Muscle layer of duodenum (tissue), 2 donors: ENCODE data around the gene GRB10.

Source experiments
- H3K27ac ChIP-seq: one replicate; pipeline ENCODE4 v1.7.0; 2013; ENCODE audit warnings: mild to moderate bottlenecking, low read length
- H3K27me3 ChIP-seq: one replicate; pipeline ENCODE4 v1.7.0; 2013; ENCODE audit warnings: low read depth, mild to moderate bottlenecking, control low read depth, low read length
- H3K36me3 ChIP-seq, 2 donors: one replicate each; pipeline ENCODE4 v1.7.0; 2013; ENCODE audit warnings: low read length in 2 of 2, control low read depth in 1 of 2, mild to moderate bottlenecking in 1 of 2; ENCODE audit not compliant: insufficient read depth in 2 of 2, control insufficient read depth in 1 of 2
- H3K4me1 ChIP-seq, 2 donors: one replicate each; pipeline ENCODE4 v1.7.0; 2013; ENCODE audit warnings: low read length in 2 of 2, mild to moderate bottlenecking in 2 of 2, control low read depth in 1 of 2, moderate library complexity in 1 of 2; ENCODE audit not compliant: insufficient read depth in 2 of 2, control insufficient read depth in 1 of 2
- H3K4me3 ChIP-seq, 2 donors: one replicate each; pipeline ENCODE4 v1.7.0; 2013; ENCODE audit warnings: low read length in 2 of 2, low read depth in 1 of 2, mild to moderate bottlenecking in 1 of 2
- H3K9me3 ChIP-seq, 2 donors: one replicate each; pipeline ENCODE4 v1.7.0; 2013; ENCODE audit warnings: low read length in 2 of 2, control low read depth in 1 of 2, mild to moderate bottlenecking in 1 of 2; ENCODE audit not compliant: control insufficient read depth in 1 of 2
- donor health status: healthy.

Gene GRB10

DNA sequence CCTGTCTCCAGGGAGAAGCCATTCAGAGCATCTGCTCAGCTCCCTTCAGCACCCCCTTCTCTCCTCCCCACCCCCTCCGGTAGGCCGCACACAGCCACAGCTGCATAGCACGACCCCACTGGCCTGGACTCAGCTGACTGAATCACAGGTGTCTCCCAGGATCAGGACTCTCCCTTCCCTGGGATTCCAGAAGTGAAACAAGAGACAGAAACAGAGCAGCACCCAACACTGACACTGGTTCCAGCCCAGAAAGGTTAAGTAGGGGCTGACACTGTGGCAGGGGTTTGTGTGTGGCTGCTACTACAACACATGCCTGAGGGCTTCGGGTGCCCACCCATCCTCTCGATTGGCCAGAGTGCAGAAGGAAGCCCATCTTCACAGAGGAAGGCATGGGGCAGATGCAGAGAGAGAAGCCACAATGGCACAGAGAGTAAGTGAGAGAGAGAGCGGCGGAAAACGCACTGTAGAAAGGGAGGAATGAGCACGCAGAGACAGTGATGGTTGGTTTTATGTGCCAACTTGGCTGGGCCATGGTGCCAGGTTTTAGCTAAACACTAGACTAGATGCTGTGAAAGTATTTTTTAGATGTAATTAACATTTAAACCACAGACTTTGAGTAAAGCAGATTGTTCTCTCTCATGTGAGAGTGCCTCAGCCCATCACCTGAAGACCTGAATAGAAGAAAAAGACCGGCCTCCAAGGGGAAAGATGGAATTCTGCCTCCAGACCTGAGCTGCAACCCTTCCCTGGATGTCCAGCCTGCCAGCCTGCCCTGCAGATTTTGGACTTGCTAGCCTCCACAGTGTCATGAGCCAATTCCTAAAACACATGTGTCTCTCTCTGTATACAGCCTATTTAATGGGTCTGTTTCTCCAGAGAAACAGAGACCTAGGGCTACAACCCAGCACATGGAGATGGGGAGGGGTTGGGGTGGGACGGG, 107.5 kb downstream of the GRB10 start:
- H3K4me1 ChIP-seq, result peaks cover 6 to 51% of the 10 kb centered on the region in 2 donors
- H3K36me3 ChIP-seq, result peaks cover 5 to 13% of the 10 kb centered on the region in 2 donors
- no peaks in the 10 kb centered on the region for H3K9me3 ChIP-seq
- no peak overlapping the region for H3K27ac ChIP-seq
- no peak overlapping the region for H3K4me3 ChIP-seq
- no peaks in the 10 kb centered on the region for H3K27me3 ChIP-seq

GRCh38 chr7:50674299-50674698, 108.4 kb downstream of the GRB10 start:
- peaks cover 6 to 42% of the 10 kb centered on the region in 2 donors for H3K4me1 ChIP-seq
- peaks cover 5 to 19% of the 10 kb centered on the region in 2 donors for H3K36me3 ChIP-seq
- no peak overlapping the region for H3K4me3 ChIP-seq
- no peak overlapping the region for H3K27ac ChIP-seq
- H3K27me3 ChIP-seq, result no peaks in the 10 kb centered on the region
- no peaks in the 10 kb centered on the region for H3K9me3 ChIP-seq

DNA sequence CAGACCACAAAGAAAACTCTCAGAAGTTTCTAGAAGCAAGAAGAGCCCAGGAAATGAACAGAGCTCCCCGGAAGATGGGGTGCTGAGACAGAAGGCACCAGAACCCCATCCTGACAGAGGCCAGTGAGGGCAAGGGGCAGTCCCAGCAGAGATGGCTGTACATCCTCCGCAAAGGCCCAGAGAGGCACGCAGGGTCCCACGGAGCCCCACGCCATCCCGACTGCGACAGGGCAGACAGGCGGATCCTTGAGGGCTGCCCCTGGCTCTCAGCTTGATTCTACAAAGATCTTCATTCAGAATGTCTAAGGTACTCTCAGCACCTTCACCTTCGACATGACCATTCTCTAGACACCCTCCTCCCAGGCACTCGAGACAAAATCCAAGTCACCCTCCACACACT, 109.6 kb downstream of the GRB10 start:
- H3K36me3 ChIP-seq, result peaks cover 5 to 19% of the 10 kb centered on the region in 2 donors
- no peaks in the 10 kb centered on the region for H3K27me3 ChIP-seq
- H3K9me3 ChIP-seq, result no peaks in the 10 kb centered on the region
- no peak overlapping the region for H3K27ac ChIP-seq
- H3K4me3 ChIP-seq, result no peak overlapping the region
- H3K4me1 ChIP-seq, result peaks cover 6 to 44% of the 10 kb centered on the region in 2 donors

- H3K36me3 ChIP-seq, result peaks cover 5 to 19% of the 10 kb centered on the region in 2 donors
- H3K4me3 ChIP-seq, result no peak overlapping the region
- no peaks in the 10 kb centered on the region for H3K9me3 ChIP-seq
- no peaks in the 10 kb centered on the region for H3K27me3 ChIP-seq
- H3K4me1 ChIP-seq, result peaks cover 11 to 44% of the 10 kb centered on the region in 2 donors
- H3K27ac ChIP-seq, result no peak overlapping the region
Measured at GRCh38 chr7:50672045-50672444, 110.7 kb downstream of the GRB10 start.

- peaks cover 5 to 19% of the 10 kb centered on the region in 2 donors for H3K36me3 ChIP-seq
- H3K27ac ChIP-seq, result no peak overlapping the region
- no peaks in the 10 kb centered on the region for H3K27me3 ChIP-seq
- peaks cover 8 to 39% of the 10 kb centered on the region in 2 donors for H3K4me1 ChIP-seq
- no peaks in the 10 kb centered on the region for H3K9me3 ChIP-seq
- no peak overlapping the region for H3K4me3 ChIP-seq
Measured at GRCh38 chr7:50671386-50671785, 111.3 kb downstream of the GRB10 start.

DNA sequence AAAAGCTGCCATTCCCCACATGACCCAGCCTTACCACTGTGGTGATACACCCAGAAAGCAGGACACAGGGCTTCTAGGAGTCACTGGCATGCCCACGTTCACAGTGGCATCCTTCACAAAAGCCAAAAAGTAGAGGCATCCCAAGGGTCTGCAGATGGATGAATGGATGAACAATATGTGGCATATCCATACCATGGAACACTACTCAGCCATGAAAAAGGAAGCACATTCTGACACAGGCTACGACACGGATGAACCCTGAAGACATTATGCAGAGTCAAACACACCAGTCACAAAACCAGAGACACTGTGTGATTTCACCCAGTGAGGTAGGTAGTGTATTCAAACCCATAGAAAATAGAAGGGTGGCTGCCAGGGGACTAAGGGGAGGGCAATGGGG, 112.8 kb downstream of the GRB10 start:
- no peak overlapping the region for H3K4me3 ChIP-seq
- H3K4me1 ChIP-seq, result peaks cover 5 to 35% of the 10 kb centered on the region in 2 donors
- H3K36me3 ChIP-seq, result peaks cover 5 to 19% of the 10 kb centered on the region in 2 donors
- no peaks in the 10 kb centered on the region for H3K27me3 ChIP-seq
- H3K27ac ChIP-seq, result no peak overlapping the region
- H3K9me3 ChIP-seq, result no peaks in the 10 kb centered on the region

DNA sequence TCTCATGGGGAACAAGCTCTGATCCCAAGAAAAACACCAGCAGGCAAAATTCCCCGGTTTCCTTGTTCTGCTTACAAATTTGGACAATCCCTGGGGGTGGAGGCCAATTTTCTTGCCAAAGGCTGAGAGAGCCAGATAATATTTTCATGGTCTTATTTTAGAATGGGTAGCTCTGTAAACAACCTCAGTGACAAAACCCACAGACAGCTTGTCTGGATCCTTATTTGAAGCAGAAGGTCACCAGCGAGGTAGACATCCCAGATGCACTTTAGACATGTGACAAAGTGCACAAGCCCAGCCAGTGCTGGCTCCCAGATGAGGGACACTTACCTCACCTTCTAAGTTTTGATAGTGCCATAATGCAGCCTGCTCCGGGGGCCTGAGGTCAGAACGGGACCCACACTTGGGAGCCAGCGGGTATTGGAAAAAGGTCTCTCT, 114.9 kb downstream of the GRB10 start:
- Histone ChIP-seq H3K4me3 (no peak overlapping the region), H3K36me3 (peaks cover 0 to 6% of the 10 kb centered on the region in 2 donors), H3K27me3 (no peaks in the 10 kb centered on the region), H3K4me1 (peaks cover 5 to 51% of the 10 kb centered on the region in 2 donors), H3K9me3 (no peaks in the 10 kb centered on the region), H3K27ac (peak overlapping the region; percentile 35)

DNA sequence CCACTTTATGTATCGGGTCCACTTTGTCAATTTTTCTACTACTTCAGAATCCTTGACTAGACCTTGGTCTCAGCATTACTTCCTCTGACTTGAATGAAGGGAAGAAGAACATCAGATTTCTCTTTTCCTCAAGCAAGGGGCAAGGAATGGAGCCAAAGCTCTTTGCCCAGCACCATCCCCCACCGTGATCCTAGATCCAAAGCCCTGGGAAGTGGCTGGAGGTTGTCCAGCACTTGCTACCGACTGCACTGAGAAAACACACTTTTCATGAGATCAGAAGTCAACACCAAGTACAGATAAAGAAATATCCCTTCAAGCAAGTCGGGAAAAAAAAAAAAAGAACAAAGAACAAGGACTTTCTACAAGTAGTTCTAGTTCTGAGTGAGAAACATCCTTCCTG, 115.4 kb downstream of the GRB10 start:
- peak overlapping the region; percentile 17 for H3K27ac ChIP-seq
- H3K4me1 ChIP-seq, result peaks cover 5 to 53% of the 10 kb centered on the region in 2 donors

GRCh38 chr7:50666124-50666496, 116.6 kb downstream of the GRB10 start:
- no peaks in the 10 kb centered on the region for H3K27me3 ChIP-seq
- H3K9me3 ChIP-seq, result no peaks in the 10 kb centered on the region
- H3K27ac ChIP-seq, result no peak overlapping the region
- H3K36me3 ChIP-seq, result peaks cover 0 to 14% of the 10 kb centered on the region in 2 donors
- H3K4me3 ChIP-seq, result no peak overlapping the region
- peaks cover 5 to 65% of the 10 kb centered on the region in 2 donors for H3K4me1 ChIP-seq

More for the DNA sequence above, 115.4 kb downstream of the GRB10 start:
- no peaks in the 10 kb centered on the region for H3K9me3 ChIP-seq
- peaks cover 0 to 6% of the 10 kb centered on the region in 2 donors for H3K36me3 ChIP-seq
- H3K27me3 ChIP-seq, result no peaks in the 10 kb centered on the region
- no peak overlapping the region for H3K4me3 ChIP-seq

DNA sequence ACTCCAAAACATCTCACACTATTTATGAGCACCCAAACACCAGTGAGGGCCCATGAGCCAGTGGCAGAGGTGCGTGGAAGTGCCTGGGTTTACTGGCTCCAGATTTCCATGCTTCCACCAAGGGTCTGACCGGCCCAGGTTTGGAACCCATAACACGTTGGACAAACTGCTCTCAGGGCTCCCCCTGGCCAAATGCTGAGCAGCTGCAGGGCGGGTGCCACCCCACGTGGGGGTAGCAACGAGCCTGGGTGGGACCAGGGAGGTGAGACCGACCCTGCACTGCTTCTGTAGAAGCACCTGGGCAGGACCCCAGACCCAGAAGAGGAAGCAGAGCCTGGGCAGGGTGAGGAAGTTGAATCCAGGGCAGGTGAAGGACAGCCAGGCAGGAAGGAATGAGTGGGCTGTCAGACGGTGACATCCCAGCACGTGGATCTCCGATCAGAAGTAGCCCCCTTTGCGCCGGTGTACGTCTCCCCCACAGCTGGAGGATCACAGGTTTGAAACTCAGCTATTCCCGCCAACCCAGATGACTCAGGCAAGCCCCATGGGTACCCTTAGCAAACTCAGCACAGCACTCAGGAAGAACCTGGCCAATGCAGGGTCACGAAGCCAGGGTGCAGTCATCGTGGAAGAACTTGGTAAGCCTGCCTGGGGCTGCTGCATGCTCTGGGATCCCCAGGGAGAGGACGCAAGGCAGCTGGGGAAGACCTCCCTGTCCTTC, 117.1 kb downstream of the GRB10 start:
- H3K27ac ChIP-seq, result no peak overlapping the region

GRCh38 chr7:50664937-50665336, 117.8 kb downstream of the GRB10 start:
- no peaks in the 10 kb centered on the region for H3K27me3 ChIP-seq
- no peak overlapping the region for H3K27ac ChIP-seq
- H3K36me3 ChIP-seq, result peaks cover 0 to 23% of the 10 kb centered on the region in 2 donors
- H3K4me3 ChIP-seq, result no peak overlapping the region
- H3K9me3 ChIP-seq, result no peaks in the 10 kb centered on the region
- H3K4me1 ChIP-seq, result peaks cover 5 to 69% of the 10 kb centered on the region in 2 donors

More for the DNA sequence above, 117.1 kb downstream of the GRB10 start:
- H3K27me3 ChIP-seq, result no peaks in the 10 kb centered on the region
- H3K4me1 ChIP-seq, result peaks cover 5 to 66% of the 10 kb centered on the region in 2 donors
- peaks cover 0 to 19% of the 10 kb centered on the region in 2 donors for H3K36me3 ChIP-seq
- H3K4me3 ChIP-seq, result no peak overlapping the region
- no peaks in the 10 kb centered on the region for H3K9me3 ChIP-seq
